NCI-H2171 treated with DMSO at 0.1 percent for 48 hours (cell line): Measurements from ENCODE around the gene HEATR5A.
"Not testable (repeated sequence)": the region's sequence is repeated elsewhere in the genome, so short reads cannot be mapped to it uniquely, and the experiment has no call there.

Source experiments
- DNase-seq: peaks from one replicate; lab custom pipeline; 2025; lab: John Stamatoyannopoulos, UW

The HEATR5A gene

DNA sequence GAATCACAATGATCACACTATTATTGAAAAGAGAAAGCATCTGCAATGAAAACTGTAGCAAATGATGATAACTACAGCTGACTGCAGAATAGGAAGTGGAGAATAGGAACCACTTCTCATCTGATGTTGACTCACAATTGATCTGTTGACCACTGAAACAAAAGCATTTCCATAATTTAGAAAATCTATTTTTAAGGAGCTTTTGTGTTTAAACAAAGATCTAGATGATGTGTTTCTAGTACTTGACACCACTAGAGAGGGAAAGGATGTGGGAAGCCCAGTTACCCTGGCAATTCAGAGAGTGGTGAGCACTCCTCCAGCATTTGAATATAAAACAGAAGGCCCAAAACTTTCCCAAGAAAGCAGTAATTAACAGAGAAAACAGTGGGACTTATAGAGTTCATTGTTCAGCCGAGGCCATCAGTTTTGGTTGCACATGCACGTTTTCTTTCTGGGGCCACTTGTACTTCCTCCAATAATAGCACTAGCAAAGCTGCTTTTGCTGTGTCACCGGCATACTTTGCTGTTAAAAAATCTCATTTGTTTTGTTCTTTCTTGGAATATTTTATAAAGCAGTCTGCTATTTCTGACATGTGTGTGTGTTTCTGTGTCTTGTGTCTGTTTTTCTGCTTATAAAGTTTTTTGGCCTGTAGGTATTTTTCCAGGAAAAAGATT lies 136.6 kb downstream of the HEATR5A start:
- no peak for DNase-seq

DNA sequence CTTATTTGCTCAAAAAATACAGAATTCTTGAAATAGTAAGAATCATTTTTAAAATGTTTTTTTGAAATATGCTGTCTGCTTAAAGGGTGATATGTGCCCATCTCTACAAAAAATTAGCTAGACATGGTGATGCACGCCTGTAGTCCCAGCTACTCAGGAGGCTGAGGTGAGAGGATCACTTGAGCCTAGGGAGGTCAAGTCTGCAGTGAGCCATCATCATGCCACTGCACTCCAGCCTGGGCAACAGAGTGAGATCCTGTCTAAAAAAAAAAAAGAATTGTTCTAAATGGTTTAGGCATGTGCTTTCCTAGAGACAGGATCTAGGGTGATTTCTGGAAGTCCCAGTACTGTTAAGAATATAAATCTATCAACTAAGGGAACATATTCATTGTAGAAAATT lies 137.2 kb downstream of the HEATR5A start:
- no peak for DNase-seq

DNA sequence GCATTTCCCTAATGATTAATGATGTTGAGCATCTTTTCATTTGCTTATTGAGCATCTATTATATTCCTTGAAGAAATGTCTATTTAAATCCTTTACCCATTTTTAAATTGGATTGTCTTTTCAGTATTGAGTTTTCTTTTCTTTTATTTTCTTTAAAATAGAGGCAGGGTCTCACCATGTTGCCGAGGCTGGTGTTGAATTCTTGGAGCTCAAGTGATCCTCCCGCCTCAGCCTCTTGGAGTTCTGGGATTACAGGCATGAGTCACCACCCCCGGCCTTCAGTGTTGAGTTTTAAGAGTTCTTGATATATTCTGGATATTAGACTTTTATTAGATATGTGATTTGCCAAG lies 139.5 kb downstream of the HEATR5A start:
- no peak for DNase-seq

DNA sequence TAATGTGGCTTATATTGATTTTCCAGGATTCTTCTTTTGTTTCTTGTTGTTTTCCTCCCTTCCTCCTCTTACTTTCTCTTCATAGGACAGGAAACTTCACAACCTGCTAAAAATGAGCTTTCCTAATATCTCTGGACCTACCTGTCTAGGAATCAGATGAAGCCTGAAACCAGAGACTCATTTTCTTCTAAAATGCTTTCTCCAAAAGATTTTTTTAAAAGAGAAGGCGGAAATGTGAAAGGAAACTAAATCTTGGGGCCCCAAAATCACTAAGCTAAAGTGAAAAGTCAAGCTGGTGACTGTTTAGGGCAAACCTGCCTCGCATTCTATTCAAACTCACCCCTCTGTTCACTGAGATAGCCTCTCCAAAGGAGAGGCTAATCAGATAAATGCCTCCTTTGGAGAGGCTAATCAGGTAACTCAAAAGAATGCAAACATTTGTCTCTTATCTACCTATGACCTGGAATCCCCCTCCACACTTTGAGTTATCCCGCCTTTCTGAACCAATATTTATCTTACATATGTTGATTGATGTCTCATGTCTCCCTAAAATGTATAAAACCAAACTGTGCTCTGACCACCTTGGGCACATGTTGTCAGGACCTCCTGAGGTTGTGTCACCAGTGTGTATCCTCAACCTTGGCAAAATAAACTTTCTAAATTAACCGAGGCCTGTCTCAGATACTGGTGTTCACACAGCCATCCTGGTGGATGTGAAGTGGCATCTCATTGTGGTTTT lies 140.0 kb downstream of the HEATR5A start:
- DNase-seq, result no peak

DNA sequence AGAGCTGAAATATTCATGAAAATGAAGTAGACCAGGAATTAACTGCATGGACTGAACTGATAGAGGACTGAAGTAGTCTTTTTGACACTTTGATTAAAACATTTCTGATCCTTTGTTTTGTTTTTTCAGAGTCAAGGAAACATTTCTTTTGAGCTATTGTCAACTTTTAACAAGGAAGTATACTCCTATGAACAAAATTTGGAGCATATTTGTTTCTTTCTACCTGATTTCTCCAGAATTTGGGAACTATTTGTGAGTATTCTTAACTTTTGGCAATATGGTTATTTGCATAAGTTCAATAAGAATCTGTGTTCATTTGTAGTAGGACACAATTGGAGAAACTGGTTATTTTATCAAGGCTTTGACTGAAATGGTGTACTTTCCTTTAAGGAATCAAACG lies 141.5 kb downstream of the HEATR5A start:
- DNase-seq, result no peak

DNA sequence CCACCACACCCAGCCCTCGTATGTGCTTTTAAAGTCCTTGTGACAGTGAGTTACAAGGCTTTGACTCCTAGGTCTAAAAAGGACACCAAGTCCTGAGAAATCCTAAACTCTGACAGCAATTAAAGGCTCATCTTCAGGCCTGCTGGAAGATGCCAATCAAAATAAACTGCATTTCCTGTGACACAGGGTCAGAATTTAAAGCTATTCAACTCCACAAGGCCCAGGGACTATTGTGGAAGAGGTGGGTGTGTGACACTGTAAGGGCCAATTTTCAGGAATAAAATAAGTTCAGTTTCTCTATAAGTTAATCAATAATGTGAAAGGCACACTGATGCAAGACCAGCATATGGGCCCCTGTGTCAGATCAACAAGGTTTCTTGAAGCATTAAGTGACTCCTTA lies 143.3 kb downstream of the HEATR5A start:
- DNase-seq, result no peak

DNA sequence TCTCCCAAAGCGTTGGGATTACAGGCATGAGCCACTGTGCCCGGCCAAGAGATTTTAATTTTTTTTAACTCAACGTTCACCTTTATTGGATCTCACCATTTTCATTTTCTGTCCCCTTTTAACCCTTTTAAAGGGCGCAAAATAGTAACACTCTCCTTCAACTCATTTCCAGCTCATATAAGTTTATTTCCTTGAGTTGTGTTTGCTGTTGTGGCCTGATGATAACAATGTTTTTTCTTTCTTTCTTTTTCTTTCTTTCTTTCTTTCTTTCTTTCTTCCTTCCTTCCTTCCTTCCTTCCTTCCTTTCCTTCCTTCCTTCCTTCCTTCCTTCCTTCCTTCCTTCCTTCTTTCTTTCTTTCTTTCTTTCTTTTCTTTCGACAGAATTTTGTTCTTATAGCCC lies 143.9 kb downstream of the HEATR5A start:
- DNase-seq, result not testable (repeated sequence)

DNA sequence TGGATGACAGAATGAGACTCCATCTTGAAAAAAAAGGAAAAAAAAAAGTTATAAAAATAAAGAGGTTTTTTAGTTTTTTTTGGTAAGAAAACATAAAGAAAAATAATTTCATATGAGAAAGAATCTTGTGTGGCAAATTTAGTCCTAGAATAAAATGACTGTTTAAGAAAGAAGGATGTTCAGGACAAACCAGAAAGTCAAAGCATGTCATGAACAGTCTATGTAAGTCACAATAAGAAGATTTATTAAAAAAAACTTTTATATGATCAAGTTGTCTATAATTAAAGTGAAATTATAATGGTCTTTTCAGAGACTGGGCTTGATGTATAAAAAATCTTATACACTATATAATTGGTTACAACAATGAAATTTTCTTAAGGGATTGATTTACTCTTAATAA lies 144.6 kb downstream of the HEATR5A start:
- peak; percentile 12 for DNase-seq

DNA sequence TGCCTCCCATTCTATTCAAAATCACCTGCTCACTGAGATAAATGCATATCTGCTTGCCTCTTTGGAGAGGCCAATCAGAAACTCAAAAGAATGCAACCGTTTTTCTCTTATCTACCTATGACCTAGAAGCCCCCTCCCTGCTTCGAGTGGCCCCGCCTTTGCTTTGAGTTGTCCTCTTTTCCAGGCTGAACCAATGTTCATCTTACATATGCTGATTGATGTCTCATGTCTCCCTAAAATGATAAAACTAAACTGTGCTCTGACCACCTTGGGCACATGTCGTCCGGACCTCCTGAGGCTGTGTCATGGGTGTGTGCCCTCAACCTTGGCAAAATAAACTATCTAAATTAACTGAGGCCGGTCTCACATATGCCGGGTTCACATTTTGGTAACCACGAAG lies 148.7 kb downstream of the HEATR5A start:
- DNase-seq, result no peak

DNA sequence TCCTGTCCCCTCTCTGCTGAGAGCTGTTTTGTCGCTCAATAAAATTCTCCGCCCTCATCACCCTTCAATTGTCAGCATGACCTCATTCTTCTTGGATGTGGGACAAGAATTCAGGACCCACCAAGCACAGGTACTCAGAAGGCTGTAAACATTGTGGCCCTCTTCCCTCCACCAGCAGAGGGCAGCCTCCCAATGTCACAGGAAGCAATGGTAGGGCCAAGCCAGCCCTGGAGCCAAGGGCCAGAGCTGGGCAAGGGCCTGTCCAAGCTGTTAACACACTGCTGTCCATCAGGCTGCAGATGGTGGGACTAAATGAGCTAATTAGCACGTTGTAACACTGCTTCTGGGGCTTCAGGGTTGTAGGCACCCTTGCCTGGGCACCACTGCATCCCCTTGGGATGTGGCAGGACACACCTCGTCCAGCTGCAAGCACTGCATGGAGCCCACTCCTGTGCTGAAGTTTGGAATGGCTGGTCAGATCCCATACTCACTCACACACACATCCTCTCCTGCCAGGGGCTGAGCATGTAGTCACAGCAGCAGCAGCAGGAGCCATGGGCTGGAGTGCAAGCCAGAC lies 150.1 kb downstream of the HEATR5A start:
- no peak for DNase-seq

DNA sequence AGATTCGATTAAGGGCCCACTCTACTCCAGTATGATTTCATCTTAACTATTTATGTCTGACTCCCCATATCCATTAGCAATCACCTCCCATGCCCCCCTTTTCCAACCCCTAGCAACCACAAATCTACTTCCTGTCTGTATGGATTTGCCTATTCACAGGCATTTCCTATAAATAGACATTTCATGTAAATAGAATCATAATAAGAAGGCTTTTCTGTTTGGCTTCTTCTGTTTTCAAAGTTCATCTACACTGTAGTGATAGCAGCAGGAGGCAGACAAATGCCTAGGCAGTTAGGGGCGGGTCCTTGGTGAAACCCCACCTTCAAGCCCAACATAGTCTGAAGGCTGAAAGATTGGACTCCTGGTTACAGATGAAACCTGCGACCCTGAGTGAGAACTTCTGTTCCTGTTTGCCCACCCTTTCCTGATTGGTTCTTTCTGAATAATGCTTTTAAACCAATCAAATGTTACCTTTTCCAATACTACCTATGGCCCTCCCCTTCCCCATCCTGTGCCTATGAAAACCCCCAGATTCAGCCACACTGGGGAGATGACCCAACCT lies 150.6 kb downstream of the HEATR5A start:
- no peak for DNase-seq

DNA sequence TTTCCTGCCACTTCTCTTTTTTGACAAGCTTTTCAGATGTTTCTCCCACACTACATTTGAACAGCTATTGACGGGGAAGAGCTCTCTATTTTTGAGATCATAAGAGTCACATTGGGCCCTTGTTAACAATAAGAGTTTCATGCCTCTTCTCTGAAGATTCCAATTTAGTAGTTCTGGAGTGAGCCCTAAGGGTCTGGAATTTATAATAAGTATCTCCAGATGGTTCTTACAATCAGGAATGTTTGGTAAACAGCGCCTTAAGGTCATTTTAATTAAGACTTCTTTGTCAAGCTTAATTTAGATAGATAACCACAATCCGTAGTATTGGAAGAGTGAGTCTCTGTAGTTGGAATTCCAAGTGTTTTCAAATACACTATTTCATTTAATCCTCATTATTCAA lies 152.1 kb downstream of the HEATR5A start:
- no peak for DNase-seq

DNA sequence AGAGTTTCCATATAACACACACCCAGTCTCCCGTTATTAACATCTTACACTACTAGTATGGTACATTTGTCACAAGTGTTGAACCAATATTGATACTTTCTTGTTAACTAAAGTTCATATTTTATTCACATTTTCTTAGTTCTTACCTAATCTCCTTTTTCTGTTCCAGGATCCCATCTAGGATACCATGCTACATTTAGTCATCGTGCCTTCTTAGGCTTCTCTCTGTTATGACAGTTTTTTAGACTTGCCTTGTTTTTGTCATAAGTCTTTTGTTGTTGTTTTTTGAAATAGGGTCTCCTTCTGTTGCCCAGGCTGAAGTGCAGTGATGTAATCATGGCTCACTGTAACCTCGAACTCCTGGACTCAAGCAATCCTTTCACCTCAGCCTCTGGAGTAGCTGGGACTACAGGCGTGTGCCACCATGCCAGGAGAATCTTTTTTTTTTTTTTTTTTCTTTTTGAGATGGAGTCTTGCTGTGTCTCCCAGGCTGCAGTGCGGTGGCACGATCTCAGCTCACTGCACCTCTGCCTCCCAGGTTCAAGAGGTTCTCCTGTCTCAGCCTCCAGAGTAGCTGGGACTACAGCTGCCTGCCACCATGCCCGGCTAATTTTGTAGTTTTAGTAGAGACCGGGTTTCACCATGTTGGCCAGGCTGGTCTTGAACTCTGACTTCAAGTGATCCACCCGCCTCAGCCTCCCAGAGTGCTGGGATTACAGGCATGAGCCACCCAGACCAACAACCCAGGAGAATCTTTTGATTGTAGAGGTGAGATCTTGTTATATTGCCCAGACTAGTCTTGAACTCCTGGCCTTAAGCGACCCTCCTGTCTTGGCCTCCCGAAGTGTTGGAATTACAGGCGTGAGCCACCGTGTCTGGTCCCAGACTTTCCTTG lies 153.7 kb downstream of the HEATR5A start:
- no peak for DNase-seq

DNA sequence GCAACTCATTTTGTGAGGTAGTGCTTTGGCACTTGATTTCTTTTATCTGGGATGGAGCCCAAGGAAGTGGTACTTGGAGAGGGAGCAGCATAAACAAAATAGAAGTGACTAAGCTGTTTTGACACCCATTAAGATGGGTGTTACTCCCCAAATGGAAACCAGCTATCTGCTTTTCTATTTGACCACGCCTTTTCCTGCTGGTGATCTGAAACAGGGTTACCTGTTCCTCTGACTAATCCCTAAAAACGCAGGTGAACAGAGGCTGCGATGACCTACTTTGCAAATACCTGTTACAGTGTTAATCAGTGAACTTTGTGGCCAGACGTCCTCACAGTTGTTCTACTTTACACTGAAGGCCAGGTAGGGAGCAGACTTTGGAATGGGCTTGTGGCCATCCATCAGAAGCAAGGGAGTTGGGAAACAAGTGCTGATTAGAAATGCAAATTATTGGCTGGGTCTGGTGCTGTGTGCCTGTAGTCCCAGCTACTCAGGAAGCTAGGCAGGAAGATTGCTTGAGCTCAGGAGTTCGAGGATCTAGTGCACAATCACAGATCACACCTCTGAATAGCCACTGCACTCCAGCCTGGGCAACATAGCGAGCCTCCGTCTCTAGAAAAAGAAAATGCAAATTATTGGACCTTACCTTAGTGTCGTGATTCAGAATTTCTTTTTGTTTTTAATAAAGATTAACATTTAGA lies 154.5 kb downstream of the HEATR5A start:
- DNase-seq, result no peak

DNA sequence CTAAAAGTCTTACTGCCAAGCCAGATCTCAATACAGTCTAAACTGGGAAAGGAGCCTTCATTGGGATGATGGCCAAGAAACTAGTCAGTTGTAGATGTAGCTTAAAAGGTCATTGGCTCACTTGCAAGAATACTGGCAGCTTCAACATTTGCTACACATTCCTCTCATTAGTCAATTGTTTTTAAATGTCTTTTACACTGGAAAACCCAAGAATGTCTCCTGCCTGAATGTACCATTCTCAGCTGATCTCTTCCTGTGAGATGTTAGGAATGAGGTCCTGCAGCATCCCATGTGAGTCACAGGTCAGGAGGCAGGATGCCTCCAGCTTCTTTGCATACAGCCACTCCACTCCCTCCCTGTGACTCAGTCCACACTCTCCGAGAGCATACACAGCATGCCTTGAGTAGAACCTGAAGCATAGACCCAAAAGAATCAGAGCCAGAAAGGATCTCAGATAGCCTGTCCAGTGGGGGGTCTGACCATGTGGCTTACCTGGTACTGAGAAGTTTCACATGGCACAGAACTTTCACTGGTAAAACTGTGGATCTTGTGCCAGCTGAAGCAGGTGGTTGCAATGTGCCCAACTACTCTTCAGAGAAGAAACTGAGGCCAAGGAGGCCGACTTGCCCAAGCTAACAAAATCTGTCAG lies 156.7 kb downstream of the HEATR5A start:
- DNase-seq, result no peak

DNA sequence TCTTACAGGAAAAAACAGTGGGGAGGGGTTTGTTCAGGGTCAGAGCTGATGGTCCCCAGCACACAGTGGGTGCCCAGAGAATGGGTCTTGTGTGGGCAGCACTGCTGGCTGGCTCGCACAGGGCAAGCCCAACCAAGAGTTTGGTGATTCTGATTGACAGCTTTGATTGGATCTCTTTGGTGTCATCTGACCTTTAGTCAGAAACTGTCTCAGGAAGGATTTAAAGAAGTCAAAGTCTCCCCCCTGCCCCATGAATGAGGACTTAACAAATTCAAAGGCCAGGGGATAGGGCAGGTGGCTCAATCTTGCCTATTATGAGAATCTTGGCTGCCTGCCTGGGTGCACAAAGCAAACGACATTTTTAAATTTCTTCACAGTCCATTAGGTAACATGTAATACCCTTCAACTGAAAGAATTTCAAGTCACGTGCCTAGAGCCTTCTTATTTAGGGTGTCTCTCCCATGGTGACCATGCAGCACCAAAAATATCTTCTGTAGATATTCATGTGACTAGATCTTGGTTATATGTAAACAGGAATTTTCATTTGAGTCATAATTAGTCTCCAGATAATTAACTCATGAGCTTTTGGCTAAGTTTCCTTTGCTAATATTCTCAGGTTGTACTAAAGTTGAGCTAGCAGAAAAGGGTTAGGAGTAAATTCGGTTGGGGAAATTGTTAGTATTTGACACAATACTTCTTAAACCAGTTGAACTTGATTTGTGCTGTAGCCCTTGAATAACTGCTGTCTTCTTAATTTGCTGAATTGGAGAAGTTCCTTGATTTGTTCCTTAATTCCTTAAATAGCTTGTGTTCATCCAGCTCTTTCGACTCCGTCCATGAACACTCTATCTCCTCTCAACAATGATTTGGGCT lies 158.3 kb downstream of the HEATR5A start:
- DNase-seq, result peak; percentile 75

DNA sequence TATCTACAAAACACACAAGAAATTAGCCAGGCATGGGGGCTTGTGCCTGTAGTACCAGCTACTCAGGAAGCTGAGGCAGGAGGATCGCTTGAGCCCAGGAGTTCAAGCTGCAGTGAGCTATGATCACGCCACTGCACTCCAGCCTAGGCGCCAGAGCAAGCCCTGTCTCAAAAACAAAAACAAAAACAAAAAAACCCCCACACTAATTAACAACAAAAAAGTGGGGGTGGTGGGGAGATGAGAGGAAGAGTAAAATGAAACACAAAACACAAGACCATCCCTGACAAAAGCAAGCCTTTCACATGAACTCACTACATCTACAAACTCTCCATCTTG lies 158.9 kb downstream of the HEATR5A start:
- DNase-seq, result no peak

DNA sequence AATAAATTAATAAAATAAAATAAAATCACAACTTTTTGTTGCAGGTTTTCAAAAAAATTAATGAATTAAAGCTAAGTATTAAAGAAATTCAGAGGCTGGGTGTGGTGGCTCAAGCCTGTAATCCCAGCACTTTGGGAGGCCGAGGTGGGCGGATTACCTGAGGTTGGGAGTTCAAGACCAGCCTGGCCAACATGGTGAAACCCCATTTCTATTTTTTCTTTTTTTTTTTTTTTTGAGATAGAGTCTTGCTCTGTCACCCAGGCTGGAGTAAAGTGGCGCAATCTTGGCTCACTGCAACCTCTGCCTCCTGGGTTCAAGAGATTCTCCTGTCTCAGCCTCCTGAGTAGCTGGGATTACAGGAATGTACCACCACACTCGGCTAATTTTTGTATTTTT lies 161.3 kb downstream of the HEATR5A start:
- not testable (repeated sequence) for DNase-seq

DNA sequence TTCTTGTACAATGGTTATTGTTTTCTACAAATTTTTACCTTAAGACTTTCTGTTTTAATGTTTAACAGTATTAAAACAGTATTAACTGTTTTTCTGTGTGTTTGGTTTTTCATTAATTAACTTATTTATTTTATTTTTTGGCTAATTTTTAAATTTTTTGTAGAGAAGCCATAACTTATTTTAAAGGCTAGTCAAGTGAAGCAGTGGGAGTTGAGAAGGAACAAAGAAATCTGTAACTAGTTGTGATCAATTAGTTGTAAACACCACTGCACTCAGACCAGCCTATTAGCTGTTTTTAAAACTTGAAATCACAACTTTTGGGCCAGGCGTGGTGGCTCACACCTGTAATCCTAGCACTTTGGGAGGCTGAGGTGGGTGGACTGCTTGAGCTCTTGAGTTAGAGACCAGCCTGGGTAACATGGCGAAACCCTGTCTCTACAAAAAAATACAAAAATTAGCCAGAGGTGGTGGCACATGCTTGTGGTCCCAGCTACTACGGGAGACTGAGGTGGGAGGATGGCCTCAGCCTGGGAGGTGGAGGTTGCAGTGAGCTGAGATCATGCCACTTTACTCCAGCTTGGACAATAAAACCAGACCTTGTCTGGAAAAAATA lies 161.8 kb downstream of the HEATR5A start:
- no peak for DNase-seq
